ENCODE measurements around the gene SPON1.
"Not testable (repeated sequence)": the region's sequence is repeated elsewhere in the genome, so short reads cannot be mapped to it uniquely, and the experiment has no call there.

The SPON1 gene

DNA sequence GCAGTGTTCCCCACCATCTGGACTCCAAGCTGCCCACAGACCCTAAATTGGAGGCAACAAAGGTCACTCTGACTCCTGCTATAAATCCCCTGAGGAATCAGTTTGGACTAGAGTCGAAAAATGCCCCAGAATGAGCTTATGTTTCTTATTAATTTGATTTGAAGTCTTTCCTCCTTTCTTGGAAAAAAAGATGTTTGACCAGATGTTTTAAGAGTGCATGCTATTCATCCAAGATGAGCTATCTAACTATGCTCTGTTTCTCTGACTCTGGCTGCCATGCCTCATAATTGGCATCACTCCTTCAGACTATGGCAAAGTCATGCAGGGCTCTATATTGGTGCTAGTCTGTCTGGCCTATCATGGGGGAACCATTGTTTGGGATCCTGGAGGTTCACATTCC lies 174.0 kb downstream of the SPON1 start:
- no peak for DNase-seq

DNA sequence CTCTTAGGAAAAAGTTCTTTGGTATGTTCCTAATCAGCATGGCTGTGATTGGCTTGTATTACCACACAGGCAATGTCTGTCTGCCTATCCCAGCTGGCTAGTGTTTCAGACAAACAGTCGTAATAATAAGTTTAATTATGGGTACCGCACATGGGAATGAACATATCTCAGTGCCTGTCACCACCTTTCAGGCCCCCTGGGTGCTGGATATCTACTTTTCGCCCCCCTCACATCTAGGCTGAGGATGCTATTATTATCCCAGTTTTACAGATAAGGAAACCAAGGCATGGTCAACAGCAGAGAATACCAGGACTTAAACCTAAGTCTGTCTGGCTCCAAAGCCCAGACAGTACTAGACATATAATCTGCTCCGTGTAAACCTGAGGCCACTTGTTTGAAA lies 174.8 kb downstream of the SPON1 start:
- no peak for DNase-seq

DNA sequence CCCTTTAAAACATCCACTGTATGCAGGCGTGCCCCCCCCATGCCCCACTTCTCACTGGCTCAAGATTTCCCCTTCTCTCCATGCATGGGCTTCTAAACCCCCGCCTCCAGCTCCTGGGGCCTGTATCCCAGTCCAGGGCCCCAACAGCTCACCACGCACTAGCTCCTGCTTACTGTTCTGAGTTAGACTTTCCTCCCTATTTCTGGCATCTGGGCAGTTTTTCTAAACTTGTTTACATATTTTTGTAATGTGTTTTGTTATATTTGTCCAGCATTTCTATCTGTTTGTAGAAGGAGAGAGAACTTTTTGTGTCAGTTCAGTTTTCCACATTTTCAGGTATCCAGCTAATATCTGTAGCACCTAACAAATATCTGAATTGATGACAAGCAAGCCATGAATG lies 178.5 kb downstream of the SPON1 start:
- DNase-seq: no peak

DNA sequence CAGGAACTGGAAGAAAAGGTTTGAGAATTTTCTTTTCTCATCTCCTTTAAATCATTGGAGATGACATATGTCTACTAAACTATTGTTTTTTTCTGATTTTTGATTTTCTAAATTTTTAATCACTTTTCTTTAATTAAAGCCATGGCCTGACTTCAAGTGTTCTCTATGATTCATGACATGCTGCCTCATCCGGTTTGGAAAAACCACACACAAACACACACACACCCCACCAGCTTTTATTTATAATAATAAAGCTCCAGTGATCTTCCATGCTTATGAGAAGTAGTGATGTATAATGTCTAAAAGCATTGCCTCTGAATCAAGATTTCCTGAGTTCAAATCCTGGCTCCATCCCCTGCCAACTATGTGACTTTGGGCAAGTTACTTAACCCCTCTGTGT lies 179.2 kb downstream of the SPON1 start:
- DNase-seq: no peak

DNA sequence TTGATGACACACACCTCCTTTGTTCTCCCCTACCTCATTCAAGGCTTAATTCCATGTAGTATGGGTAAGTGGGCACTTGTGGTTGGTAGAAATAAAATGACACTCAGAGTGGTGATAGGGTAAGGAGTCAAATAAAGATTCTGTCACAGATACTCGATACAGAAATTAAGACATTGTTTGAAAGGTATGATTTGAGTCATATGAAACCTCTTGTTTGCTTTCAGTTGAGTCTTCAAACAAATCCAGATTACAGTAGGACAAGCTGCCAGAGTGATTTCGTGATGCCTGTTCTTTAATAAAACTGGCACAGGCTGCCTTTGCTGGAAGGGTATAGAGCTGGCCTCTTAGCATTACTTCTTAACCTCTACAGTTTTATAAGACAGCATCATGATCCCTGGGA lies 182.4 kb downstream of the SPON1 start:
- DNase-seq: no peak

DNA sequence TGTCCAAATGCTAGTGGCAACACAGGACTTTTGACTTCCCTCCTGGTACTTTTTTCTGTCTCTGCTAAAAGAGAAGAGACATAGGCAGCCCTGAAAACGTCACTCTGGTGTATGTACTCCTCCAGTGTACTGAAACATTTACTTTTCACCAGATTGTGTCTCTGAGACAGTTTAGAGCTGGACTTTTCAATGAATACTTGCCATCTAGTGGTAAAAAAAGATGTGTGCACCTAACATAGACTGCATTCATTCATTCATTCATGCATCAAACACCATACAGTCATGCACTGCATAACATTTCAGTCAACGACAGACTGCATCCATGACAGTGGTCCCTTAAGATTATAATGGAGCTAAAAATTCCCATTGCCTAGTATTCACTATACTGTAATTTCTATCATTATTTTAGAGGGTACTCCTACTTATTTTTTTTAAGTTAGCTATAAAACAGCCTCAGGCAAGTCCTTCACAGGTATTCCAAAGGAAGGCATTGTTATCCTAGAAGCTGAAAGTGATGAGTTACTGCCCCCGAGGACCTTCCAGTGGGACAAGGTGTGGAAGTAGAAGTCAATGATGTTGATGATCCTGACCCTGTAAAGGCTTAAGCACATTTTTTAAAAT lies 186.2 kb downstream of the SPON1 start:
- no peak for DNase-seq

DNA sequence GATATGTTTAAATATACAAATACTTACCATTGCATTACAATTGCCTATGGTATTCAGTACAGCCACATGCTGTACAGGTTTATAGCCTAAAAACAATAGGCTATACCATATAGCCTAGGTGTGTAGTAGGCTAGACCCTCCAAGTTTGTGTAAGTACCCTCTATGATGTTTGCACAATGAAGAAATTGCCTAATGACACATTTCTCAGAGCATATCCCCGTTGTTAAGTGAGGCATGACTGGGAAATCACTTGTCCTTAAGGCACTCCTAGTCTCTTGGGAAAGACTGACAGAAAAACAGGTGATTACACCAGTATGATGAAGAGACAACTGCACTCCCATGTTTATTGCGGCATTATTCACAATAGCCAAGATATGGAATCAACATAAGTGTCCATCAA lies 187.2 kb downstream of the SPON1 start:
- DNase-seq: no peak

DNA sequence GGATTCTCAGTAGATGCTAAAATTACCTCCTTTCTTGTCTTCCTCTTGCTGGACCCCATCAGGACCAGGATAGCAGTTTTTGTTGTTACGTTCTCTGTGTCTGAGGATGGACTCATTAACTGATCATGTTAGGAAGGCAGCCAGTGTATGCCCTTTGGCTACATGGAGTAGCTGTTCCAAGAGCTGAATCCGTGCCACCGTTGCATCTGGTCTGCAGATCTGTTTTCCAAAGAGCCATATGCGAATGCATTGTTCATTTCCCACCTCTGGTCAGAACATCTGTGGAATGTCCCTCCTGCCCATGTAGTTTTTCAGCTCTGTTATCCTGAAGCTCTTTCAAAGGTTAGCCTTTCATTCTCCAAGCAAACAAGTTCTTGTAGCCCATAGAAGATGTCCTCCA lies 188.4 kb downstream of the SPON1 start:
- no peak for DNase-seq

DNA sequence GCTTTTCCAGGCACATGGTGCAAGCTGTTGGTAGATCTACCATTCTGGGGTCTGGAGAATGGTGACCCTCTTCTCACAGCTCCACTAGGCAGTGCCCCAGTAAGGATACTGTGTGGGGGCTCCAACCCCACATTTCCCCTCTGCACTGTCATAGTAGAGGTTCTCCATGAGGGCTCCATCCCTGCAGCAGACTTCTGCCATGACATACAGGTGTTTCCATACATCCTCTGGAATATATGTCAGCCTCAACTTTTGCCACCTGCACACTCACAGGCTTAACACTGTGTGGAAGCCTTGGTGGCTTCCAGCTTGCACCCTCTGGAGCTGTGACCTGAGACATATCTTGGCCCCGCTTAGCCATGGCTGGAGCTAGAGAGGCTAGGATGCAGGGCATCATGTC lies 191.6 kb downstream of the SPON1 start:
- DNase-seq: not testable (repeated sequence)

DNA sequence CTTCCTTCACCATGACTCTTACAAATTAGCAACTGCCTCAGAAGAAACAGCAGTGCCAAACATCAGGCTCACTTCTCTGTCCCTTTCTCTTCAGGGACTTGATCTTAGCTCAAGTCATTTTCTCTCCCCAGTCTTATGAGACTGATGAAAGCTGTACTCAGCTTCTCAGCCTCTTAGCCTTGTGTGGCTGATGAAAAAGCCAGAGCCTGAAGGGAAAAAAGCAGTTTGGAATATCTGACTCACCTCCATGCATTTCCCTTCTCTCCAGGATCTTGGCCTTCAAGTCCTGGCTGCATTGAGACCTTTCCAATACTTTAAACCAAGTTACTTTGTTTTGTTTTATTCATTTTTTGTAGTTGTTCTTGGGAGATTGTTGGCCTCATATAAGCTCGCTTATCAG lies 195.9 kb downstream of the SPON1 start:
- no peak for DNase-seq

DNA sequence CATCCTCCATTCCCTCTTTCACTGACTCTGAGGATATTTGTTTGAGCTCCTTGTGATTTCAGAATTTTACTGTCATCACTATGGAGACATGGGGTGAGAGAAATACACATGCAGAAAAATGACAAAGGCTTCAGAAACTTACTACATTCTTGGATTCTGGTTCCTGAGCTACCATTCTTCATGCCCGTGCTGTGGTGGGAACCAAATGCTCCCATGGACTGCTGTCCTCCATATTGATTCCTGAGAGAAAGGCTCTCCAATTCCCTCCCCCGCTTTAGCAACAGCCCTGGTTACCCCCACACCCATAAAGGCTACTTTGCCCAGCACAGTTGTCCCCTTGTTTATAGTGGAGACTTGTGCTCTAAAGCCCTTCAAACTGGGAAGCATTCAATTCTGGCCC lies 201.1 kb downstream of the SPON1 start:
- DNase-seq: no peak

DNA sequence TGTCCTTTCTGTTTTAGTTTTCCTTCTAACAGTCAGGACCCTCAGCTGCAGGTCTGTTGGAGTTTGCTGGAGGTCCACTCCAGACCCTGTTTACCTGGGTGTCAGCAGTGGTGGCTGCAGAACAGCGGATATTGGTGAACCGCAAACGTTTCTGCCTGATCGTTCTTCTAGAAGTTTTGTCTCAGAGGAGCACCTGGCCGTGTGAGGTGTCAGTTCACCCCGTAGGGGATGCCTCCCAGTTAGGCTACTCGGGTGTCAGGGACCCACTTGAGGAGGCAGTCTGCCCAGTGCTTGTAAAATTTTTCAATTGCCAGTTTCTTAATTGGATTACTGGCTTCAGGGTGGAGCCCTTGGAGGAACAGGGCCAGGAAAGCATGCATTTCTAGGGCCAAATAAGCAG lies 211.2 kb downstream of the SPON1 start:
- DNase-seq: not testable (repeated sequence)

DNA sequence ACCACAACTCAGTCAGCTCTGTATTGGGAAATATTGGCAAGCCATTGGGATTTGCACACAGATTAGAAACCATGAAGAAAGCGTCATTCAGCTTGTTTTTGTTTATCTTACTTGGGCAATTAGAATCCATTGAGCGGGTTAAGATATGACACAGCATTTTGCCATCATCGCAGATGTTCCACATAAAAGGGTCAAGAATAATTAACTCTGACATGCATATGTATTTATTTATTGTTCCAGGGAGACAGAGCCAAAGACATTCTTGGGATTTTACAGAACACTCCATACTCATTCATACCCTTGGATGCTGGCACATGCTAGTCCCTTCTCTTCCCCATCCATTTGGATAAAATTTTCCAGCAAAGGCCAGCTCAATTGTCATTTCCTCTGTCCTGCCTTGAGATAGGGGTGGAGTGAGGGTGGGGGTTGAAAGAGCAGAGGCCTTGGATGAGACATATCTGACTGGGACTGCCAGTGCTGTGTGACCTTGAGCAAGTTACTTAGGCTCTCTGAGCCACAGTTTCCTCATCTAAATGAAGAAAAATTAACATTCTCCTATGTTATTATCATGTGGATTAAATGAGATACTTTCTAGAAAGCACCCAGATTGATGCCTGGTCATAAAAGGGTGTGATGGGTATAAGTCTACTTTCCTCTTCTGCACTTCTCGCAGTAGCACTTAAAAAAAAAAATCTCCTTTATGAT lies 216.7 kb downstream of the SPON1 start:
- DNase-seq: no peak

DNA sequence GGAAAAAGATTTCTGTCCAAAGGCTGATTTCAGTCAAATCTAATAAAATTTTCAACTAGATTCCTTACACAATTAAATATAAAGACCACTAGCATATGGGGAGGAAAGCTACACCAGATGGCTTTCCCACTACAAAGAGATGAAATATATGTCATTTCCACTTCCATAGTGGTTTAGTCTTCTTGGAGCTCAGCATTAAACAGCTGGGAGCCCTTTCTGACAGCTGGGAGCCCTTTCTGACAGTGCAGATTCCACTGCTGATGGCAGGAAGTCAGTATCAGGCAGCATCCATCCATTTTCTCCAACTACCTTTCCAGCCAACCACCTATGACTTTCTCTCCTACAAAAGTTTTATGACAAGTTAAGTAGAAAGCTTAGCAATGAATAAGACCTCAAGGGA lies 218.6 kb downstream of the SPON1 start:
- DNase-seq: no peak

DNA sequence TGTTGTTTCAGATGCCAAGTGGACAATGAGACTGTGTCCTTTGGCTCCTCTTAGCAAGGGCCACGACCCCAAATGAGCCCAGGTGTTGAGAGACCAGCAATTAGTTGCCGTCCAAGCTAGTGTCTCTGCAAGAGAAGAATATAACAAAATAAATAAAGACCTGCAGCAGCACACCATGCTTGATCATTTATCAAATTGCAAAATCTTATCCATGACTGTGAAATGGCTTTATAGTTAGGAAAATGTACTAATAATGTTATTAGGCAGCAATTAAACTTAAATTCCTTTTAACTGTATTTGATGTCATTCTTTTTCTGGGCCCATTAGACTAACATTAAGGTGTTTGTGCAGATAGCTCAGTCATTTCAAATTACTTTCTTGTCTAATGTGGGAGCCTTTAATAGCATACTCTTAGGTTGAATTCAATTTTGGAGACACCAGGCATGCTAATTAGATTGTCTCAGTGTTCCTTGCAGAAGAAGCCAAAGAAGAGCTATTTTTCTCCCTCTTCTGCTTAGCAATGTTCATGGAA lies 220.4 kb downstream of the SPON1 start:
- DNase-seq: no peak

DNA sequence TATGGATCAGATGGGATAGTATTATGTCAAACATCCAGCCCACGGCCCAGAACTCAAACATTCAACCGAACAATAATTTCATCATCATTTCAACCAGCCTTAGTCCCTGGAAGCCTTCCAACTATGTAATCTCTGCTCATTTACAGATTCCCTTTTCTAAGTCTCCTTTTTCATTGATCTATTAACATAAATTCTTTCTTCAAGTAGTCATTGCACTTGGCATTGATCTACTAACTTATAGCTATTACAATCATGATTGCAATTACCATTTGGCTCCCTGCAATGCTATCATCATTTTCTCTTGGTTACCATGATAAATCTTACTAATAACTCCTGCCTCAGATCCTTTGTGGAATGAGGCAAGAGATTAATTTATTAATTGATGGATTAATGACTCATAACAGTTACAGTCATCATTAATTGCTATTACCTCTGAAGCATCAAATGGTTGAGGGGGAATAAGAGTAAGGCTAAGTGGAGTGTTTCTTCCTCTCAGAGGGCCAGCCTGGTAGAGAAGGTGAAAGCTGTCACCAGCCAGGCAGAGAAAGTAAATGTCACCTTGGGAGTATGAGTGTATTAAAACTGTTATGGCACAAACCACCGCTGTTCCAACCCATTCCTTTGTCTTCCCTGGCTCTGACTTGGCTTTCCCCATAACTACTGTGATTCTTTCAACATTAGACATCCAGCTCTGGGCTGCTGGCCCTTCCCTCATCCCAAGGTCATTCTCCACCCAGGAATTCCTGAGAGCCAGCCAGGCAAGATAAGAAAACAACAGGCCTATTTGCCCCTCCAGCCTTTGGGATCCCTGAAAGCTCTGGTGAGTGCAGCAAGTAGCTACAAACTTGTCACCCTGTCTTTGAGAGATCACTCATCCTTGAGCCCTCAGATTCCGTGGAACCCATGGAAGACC lies 221.8 kb downstream of the SPON1 start:
- no peak for DNase-seq

DNA sequence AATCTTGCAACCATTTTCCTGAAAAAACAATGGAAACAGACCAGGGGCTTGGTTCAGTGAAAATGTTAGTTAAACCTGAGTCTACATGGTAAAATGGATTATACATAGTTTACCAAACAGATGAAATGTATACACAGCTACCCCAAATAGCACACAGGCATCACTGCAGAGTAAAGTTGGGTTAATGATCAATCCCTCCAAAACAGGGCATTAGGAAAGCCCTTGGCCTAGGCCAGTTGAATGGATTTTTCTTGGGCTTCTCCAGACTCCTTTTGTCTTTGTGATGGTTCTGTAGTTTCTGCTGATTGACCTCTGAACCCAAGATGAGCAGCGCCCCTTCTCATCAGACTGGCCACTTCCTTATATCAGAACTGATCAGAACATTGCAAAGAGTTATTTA lies 222.9 kb downstream of the SPON1 start:
- DNase-seq: no peak

DNA sequence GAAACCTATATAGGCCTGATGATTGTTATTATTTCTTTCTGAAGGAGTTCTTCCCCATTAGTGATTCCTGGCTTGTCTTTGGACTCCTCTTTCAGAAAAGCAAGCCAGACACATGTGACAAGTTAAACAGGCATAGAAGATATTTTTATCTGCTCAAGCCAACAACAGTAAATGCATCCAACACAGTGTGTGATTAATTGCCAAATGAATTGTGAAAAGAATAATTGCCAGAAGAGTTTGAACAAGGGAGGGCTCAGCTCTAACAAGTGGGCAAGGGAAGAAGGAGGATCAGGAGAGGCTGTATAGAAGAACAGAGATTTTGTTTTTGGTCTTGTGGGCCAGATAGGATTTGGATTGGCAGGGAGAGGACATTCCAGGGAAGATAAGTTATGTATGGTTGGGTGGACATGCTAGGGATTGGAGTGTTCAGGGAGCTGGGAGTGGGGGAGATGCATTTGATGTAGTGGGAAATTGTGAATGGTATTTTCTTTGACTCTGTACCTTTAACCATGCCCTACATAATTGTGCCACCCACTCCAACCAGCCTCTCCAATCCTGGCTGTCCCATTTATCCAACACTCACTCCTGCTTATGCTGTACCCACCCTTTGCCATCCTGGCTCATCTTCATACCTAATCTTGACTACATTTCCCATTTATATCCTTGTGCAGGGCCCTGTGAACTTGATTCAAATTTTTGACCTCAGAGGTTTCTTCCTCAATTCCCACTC lies 223.7 kb downstream of the SPON1 start:
- no peak for DNase-seq

DNA sequence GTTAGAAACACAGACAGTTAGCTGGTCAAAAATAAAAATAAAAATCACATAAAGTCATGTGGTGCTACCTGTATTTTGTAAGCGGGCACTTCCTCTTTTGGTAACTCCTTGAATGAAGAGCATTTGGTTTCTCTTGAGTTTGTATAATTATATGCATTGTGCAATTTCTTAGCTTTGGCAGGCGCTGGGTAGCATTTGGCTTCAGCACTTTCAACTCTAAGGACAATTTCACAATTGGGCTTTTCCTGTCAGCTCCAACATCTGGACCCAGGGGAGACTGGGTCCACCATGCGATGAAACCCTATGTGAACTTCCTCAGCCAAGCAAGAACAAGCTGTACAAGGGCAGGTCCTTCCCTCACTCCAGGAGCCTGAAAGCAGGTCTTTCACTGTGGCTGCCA lies 227.4 kb downstream of the SPON1 start:
- DNase-seq: no peak

DNA sequence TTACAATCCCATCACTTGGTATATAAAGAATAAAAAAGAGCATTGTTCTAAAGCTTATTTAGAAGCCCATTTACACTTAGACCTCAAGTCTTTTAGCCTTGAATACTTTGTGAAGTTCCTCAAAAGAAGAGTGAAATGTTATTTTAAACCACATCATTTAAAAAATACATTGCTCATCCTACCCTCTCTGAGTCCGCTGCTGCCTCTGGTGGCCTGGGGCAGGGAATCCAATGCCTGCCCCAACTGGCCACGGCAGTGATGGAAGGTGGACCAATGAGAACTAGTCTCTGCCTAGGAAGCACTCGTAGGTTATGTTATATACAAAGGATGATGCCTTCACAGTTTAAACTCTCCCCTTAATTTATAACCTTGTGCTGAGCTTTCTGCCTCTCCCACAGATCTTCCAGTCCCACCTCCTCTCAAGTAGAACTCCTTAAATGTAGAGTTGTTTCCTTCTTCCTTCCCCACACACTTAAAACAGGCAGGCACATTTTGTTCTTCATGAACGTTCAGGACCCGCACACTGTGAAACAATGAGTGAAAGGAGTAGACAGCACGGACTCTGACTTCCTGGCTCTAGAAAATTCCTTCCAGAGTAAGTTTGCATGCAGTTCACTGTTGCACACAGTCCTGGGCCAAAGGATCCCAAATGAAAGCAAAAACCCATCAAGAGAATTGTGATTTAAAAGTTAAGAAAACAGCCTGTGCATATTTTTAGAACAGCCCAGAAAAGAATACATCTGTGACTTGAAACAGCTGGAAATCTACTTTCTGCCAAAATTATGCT lies 228.7 kb downstream of the SPON1 start:
- DNase-seq: no peak

DNA sequence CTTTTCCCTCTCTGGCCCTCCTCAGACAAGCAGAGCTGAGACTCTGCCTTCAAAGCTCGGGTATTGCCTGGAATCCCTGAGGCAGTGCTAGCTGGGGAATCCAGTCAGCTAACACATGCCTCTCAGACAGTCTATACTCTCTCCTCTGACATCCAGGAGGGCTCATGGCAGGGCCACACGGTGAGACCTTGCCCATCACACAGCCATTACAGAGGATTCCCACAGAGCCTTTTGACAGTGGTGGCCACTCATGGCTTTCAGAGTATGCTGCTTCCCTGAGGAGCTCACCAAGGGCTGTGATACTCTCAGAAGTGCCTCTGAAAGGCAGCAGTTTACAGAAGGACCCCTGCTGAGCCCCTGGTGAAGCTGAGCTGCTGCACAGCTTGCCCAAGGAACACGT lies 231.1 kb downstream of the SPON1 start:
- no peak for DNase-seq
